A673 (cell line): Measurements from ENCODE around the gene TPRKB. TPM values are rescaled to one million over a fixed set of nuclear protein-coding genes. Genes with fewer than 3 reads are reported as not detected.
A peak's percentile ranks its signal among the peaks of the same experiment; 100 is the strongest.
"Not testable (repeated sequence)": the region's sequence is repeated elsewhere in the genome, so short reads cannot be mapped to it uniquely, and the experiment has no call there.

Experiments used
- BruUV-seq: library from RNA; stranded (reverse); fragments of 400-500 nt; replicated peaks from 2 replicates; lab custom pipeline; 2021; lab: Mats Ljungman, UMichigan
- CTCF ChIA-PET: fragments of 300-600 bp; sonication (Branson Sonifier 250); formaldehyde crosslinking; loops from one replicate; lab custom pipeline; 2022; ENCODE audit warnings: antibody characterized with exemption; lab: Charles Lee
- POLR2A ChIA-PET: fragments of 300-600 bp; sonication (Branson Sonifier 250); formaldehyde crosslinking; loops from one replicate; lab custom pipeline; 2022; ENCODE audit warnings: antibody characterized with exemption; ENCODE audit not compliant: low non-redundant PET; lab: Charles Lee
- DNase-seq: peaks from one replicate; pipeline ENCODE4 v3.0.0-alpha.2; 2015; ENCODE audit warnings: low spot score
- H3K27ac ChIP-seq: fragments of 200-600 bp; sonication (generic); 2 replicates; pipeline ENCODE4 v1.5.1; 2016; ENCODE audit warnings: mixed run types, low read depth, mild to moderate bottlenecking, mixed read lengths, antibody characterized with exemption, low read length; ENCODE audit not compliant: poor library complexity, severe bottlenecking
- H3K27me3 ChIP-seq: fragments of 200-600 bp; sonication (generic); replicated peaks from 2 replicates; pipeline ENCODE4 v1.6.1; 2017; ENCODE audit warnings: mixed run types, low read depth, mild to moderate bottlenecking, mixed read lengths, antibody characterized with exemption, low read length; ENCODE audit not compliant: insufficient read depth, poor library complexity
- H3K36me3 ChIP-seq: fragments of 200-600 bp; sonication (generic); 2 replicates; pipeline ENCODE4 v1.6.1; 2016; ENCODE audit warnings: mixed run types, mild to moderate bottlenecking, mixed read lengths, antibody characterized with exemption, low read length; ENCODE audit not compliant: insufficient read depth, poor library complexity, severe bottlenecking
- H3K4me1 ChIP-seq: fragments of 200-600 bp; sonication (generic); 2 replicates; pipeline ENCODE4 v1.6.1; 2017; ENCODE audit warnings: mixed run types, mild to moderate bottlenecking, mixed read lengths, antibody characterized with exemption, low read length; ENCODE audit not compliant: insufficient read depth, poor library complexity, severe bottlenecking
- H3K4me3 ChIP-seq: fragments of 200-600 bp; sonication (generic); 2 replicates; pipeline ENCODE4 v1.5.1; 2016; ENCODE audit warnings: low read depth, mixed run types, mild to moderate bottlenecking, mixed read lengths, low read length; ENCODE audit not compliant: poor library complexity, severe bottlenecking
- H3K9me3 ChIP-seq: fragments of 200-600 bp; sonication (generic); 2 replicates; pipeline ENCODE4 v1.6.1; 2016; ENCODE audit warnings: mixed run types, low read depth, mild to moderate bottlenecking, mixed read lengths, antibody characterized with exemption, low read length; ENCODE audit not compliant: poor library complexity, severe bottlenecking
- CTCF ChIP-seq: fragments of 300-800, 200-600 bp; sonication (generic); conservative IDR thresholded peaks from 2 replicates; pipeline ENCODE4 v1.5.1; 2017; ENCODE audit warnings: low read depth, mild to moderate bottlenecking, antibody characterized with exemption, low read length, moderate library complexity, mixed read lengths
- intact Hi-C: fragments of 100-400 bp; cut with micrococcal nuclease; formaldehyde crosslinking; loops from one replicate; pipeline ENCODE4 v1.10.0; 2022; ENCODE audit not compliant: unreplicated experiment
- total RNA-seq: library from RNA; stranded (reverse); gene quantifications from 2 replicates; pipeline ENCODE4 v1.2.3, GENCODE V29; 2021

TPRKB gene
- total RNA-seq, 1 experiment from 2014 or later = 57.3 TPM

DNA sequence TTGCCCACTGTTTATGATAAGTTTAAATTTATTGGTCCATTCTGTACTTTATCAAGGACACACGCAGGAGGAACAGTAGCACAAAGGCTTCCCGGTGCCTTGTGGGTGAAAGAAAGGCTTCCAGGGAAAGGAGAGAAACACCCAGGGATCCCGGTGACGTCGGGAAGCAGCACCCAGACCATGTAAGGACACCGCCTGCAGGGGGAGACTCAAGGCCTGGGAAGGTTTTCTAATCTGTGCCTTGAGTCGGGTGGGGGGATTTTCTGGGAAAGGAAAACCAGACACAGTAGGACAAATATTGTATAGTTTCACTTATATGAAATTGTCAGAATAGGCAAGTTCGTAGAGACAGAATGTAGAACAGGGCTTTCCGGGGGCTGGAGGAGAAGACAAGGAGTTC is 52.2 kb downstream of the TPRKB start:
- POLR2A ChIA-PET, H3K9me3 ChIP-seq, intact Hi-C loops, H3K27me3 ChIP-seq, BruUV-seq, H3K36me3 ChIP-seq, H3K4me1 ChIP-seq, CTCF ChIA-PET, H3K27ac ChIP-seq, H3K4me3 ChIP-seq: not testable (repeated sequence)
- TF ChIP-seq CTCF = 0 out of 2 replicates have a peak, but pooled peaks have one; percentile 22
- DNase-seq = peak; percentile 8

DNA sequence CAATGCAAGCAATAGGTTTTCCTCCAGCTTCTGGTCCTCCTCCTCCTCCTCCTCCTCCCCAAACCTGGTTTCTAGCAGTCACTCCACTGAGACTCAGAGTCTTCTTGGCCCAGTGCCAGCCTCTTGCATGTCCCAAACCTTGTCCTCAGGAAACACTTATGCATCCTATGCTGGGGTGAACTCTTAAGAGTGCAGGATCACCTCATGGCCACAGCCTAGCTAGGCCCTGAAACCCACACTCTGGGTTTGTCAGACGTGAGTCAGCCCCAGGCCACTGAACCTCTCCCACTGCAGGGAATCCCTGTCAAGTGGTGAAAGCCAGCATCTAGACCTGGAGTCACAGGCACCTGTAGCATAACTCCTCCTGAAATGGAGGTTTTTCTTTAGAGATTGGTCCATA is 52.8 kb downstream of the TPRKB start:
- POLR2A ChIA-PET, H3K27me3 ChIP-seq, CTCF ChIA-PET, H3K36me3 ChIP-seq, BruUV-seq, H3K27ac ChIP-seq, H3K4me3 ChIP-seq, intact Hi-C loops, H3K9me3 ChIP-seq, H3K4me1 ChIP-seq, DNase-seq: not testable (repeated sequence)

DNA sequence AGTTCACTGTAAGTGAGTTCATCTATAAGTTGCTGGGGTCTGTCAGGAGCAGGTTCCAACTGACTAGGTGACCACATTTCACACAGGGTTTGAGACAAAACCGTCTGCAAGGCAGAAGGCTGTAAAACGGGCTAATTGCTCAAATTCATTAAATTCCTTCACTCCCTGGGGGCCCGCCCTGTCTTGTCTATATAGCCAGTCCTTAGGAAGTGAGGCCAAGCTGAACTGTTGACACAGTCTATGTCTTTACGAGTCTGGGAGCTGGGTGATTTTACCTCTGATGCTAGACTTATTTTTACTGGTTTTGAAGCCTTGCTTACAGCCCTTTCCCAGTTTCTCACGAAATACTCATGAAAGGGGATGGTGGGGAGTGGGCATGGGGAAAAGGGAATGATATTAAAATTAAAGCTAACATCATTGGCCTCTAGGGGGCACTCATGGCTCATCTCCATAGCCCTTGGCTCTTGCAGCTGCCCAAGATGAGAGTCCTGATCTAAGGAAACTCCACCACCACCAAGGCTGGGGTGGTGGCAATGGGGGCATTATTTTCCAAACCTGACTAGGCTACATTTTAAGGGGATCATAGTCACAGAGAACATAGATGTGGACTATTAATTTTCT is 57.1 kb downstream of the TPRKB start:
- DNase-seq = peak; percentile 59
- intact Hi-C loops = not testable (repeated sequence)

More for the DNA sequence above, 57.1 kb downstream of the TPRKB start:
- POLR2A ChIA-PET, H3K27ac ChIP-seq, H3K36me3 ChIP-seq, BruUV-seq, H3K4me1 ChIP-seq, H3K9me3 ChIP-seq, H3K4me3 ChIP-seq, H3K27me3 ChIP-seq: not testable (repeated sequence)
- CTCF ChIA-PET = interaction anchor here (0.5 to 1.3 kb wide), 7 partner anchors 13 to 655 kb away, joined by 3 to 5 read pairs (median 4); partner anchors contain the start of gene ALMS1
- TF ChIP-seq CTCF = peak; percentile 69

Other genes with a start within 250 kb of the TPRKB start
- gene NAT8, start 94.9 kb downstream of the TPRKB start, total RNA-seq = not detected in 2 replicates
- 17.7 and 19.9 TPM in 2 replicates for gene DUSP11, start 42.8 kb upstream of the TPRKB start, total RNA-seq
- not detected in 2 replicates for gene C2orf78, start 46.8 kb upstream of the TPRKB start, total RNA-seq
- 66.3 and 67.1 TPM in 2 replicates for gene STAMBP, start 91.6 kb upstream of the TPRKB start, total RNA-seq
- 0.59 and 2.7 TPM in 2 replicates for gene ACTG2, start 155.7 kb upstream of the TPRKB start, total RNA-seq
- 106 and 107 TPM in 2 replicates for gene DGUOK, start 189.5 kb upstream of the TPRKB start, total RNA-seq
- gene TET3, start 247.6 kb upstream of the TPRKB start, total RNA-seq = 26.3 and 28.7 TPM in 2 replicates